Small intestine (tissue), 7 donors: Measurements from ENCODE around the gene DNAAF3. TPM values are rescaled to one million over a fixed set of nuclear protein-coding genes. Genes with fewer than 3 reads are reported as not detected.

Experiments used
- DNase-seq, 2 donors: peaks; one replicate each; pipeline versions ENCODE4 v3.0.0 to v3.0.0-alpha.2; 2013
- FAIRE-seq: peaks from 2 replicates; lab custom pipeline; 2012; peaks lifted over from hg19 to GRCh38; lab: Jason Lieb, UNC
- H3K27ac ChIP-seq, 3 donors: one replicate each; pipeline ENCODE4 v1.5.1; 2013; ENCODE audit warnings: low read length in 2 of 3, mild to moderate bottlenecking in 2 of 3, control low read depth in 1 of 3, inconsistent platforms in 1 of 3, low read depth in 1 of 3, moderate library complexity in 1 of 3
- H3K27me3 ChIP-seq, 3 donors: one replicate each; pipeline ENCODE4 v1.6.1; 2013; ENCODE audit warnings: low read length in 3 of 3, inconsistent platforms in 1 of 3; ENCODE audit not compliant: control insufficient read depth in 3 of 3, insufficient read depth in 3 of 3
- H3K36me3 ChIP-seq, 3 donors: one replicate each; pipeline ENCODE4 v1.6.1; 2013; ENCODE audit warnings: low read length in 3 of 3, inconsistent platforms in 1 of 3, low read depth in 1 of 3, mild to moderate bottlenecking in 1 of 3, moderate library complexity in 1 of 3; ENCODE audit not compliant: control insufficient read depth in 3 of 3, insufficient read depth in 2 of 3
- H3K4me1 ChIP-seq, 3 donors: one replicate each; pipeline ENCODE4 v1.6.1; 2013; ENCODE audit warnings: low read length in 2 of 3, inconsistent platforms in 1 of 3, low read depth in 1 of 3, mild to moderate bottlenecking in 1 of 3, moderate library complexity in 1 of 3; ENCODE audit not compliant: control insufficient read depth in 3 of 3, insufficient read depth in 2 of 3
- H3K4me3 ChIP-seq, 3 donors: one replicate each; pipeline ENCODE4 v1.5.1; 2013; ENCODE audit warnings: low read length in 3 of 3, control low read depth in 1 of 3, inconsistent platforms in 1 of 3, low read depth in 1 of 3, mild to moderate bottlenecking in 1 of 3, moderate library complexity in 1 of 3
- H3K9me3 ChIP-seq, 2 donors: one replicate each; pipeline ENCODE4 v1.6.1; 2013; ENCODE audit warnings: low read depth in 1 of 2, low read length in 1 of 2; ENCODE audit not compliant: control insufficient read depth in 2 of 2, insufficient read depth in 1 of 2
- WGBS, 3 donors: extraction: QIAGEN DNeasy Blood & Tissue Kit; methylation state at CpG; one replicate each; pipeline ENCODE4 v1.1.7; 2013; 5-methylcytosine and 5-hydroxymethylcytosine counted together
- polyA plus RNA-seq, 4 donors: library from polyadenylated mRNA; stranded (reverse) in 3 of 4; unstranded in 1 of 4; fragments of 200-250 nt in 3 of 4; fragments of 120-200 nt in 1 of 4; gene quantifications; one replicate each; pipeline versions ENCODE4 v1.2.1 to v1.2.3, GENCODE V29; 2013
- donor health status: healthy with polysubstance abuse.
- donor health status: control.
- donor health status: control.
- donor health status: Bipolar disorder and iron deficiency.
- donor health status: healthy.

The DNAAF3 gene
- polyA plus RNA-seq, 4 donors, result 0.62 to 0.64 TPM; not detected in 2

DNA sequence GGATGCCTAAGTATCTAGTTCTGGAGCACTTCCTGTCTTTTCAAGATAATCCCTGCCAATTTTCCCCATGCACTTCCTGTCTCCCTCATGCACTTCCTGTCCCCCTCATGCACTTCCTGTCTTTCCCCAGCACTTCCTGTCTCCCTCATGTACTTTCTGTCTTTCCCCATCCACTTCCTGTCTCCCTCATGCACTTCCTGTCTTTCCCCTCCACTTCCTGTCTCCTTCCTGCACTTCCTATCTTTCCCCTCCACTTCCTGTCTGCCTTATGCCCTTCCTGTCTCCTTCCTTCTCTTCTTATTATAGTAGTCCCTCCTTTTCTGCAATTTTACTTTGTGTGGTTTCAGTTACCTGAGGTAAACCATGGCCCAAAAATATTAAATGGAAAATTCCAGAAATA is 14.4 kb downstream of the DNAAF3 start:
- no peak for FAIRE-seq
- Histone ChIP-seq H3K4me3 (no peak overlapping the region), H3K4me1 (peaks cover 0 to 6% (median 0%) of the 10 kb centered on the region in 3 donors), H3K27me3 (peaks cover 0 to 43% (median 17%) of the 10 kb centered on the region in 3 donors), H3K27ac (no peak overlapping the region), H3K36me3 (no peaks in the 10 kb centered on the region), H3K9me3 (peaks cover 0 to 5% of the 10 kb centered on the region in 2 donors)
- no peak for DNase-seq

DNA sequence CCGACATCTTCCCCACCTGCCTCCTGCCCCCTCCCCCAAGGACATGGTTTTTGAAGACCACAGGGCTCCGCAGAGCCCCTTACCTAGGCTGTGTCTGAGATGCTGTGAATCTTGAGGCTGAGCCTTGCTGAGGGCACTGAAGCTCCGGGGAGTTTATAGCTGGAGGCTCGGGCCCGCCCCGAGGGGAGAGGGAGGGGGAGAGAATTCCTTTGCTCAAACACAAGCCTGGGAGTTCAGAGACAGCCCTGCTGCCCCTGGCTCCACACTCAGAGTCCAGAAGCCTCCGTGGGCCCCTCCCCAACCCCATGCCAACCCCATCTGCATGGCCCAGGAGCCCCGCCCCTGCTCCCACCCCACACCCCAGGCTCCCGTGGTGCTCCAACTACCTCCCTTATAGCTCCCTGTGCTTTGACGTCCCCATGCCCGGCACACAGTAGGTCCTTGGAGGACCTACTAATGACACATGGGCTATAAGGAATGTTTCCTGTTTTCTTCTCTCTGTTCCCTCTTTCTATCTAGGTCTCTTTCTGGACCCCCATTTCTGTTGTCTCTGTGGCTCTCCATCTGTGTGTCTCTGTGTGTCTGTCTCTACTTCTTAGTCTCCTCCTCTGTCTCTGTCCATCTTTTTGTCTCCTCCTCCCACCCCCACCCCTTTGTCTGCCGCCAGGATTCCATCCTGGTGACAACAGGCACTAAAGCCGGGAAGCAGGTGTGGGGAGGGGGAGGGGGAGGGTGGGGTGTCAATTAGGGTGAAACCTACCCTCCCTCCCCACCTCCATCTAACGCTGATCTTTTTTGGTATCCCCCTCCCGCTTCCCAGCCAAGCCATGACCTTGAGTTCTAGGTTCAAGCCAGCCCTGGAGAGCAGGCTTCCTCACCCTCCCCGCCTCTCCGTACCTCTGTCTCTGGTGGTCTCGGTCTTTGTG is 17.1 kb downstream of the DNAAF3 start, which contains the start of gene TNNT1:
Gene TNNT1, minus strand, starts transcription at position 129 of the 926 bp plus-strand sequence. CDS start 2,049 bp downstream, outside the sequence.
- no peak for FAIRE-seq
- H3K36me3 ChIP-seq, result no peaks in the 10 kb centered on the region
- no peak within 1 kb of the TSS for H3K4me3 ChIP-seq
- WGBS, 3 donors, result 11 to 17% (median 17%) methylated on average over 17 to 18 of the region's 18 CpGs
- H3K27ac ChIP-seq, result no peak within 1 kb of the TSS
- H3K4me1 ChIP-seq, result no peaks in the 10 kb centered on the region
- peaks cover 0 to 5% of the 10 kb centered on the region in 2 donors for H3K9me3 ChIP-seq
- DNase-seq, result no peak
- H3K27me3 ChIP-seq, result peaks cover 0 to 54% (median 26%) of the 10 kb centered on the region in 3 donors

DNA sequence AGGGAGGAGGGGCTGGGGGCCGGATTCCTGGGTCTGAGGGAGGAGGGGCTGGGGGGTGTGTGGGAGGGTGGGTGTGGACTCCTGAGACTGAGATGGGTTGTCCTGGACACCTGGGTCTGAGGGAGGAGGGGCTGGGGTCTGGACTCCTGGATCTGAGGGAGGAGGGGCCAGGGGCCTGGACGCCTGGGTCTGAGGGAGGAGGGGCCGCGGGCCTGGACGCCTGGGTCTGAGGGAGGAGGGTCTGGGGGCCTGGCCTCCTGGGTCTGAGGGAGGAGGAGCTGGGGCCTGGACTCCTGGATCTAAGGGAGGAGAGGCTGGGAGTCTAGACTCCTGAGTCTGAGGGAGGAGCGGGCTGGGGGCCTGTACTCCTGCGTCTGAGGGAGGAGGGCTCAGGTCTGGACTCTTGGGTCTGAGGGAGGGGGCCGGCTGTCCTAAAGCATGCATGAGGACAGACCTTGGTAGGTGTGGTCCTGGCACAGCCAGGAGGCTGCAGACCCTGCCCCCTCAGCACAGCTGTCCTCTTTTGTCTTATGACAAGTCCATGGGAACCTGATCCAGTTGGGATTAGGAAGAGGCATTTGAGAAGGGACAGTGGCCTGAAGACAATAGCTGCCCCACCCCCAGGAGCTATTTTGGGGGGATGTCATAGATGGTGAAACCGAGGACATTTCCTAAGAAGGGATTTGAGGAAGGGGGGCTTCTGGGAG is 18.7 kb downstream of the DNAAF3 start:
- Histone ChIP-seq H3K4me1 (no peaks in the 10 kb centered on the region), H3K9me3 (peaks cover 0 to 5% of the 10 kb centered on the region in 2 donors), H3K4me3 (no peak overlapping the region), H3K27ac (no peak overlapping the region), H3K27me3 (peaks cover 0 to 63% (median 31%) of the 10 kb centered on the region in 3 donors), H3K36me3 (no peaks in the 10 kb centered on the region)
- FAIRE-seq (no peak), DNase-seq (no peak)
- WGBS, 3 donors, result 16 to 42% (median 22%) methylated on average over 7 to 9 of the region's 9 CpGs

DNA sequence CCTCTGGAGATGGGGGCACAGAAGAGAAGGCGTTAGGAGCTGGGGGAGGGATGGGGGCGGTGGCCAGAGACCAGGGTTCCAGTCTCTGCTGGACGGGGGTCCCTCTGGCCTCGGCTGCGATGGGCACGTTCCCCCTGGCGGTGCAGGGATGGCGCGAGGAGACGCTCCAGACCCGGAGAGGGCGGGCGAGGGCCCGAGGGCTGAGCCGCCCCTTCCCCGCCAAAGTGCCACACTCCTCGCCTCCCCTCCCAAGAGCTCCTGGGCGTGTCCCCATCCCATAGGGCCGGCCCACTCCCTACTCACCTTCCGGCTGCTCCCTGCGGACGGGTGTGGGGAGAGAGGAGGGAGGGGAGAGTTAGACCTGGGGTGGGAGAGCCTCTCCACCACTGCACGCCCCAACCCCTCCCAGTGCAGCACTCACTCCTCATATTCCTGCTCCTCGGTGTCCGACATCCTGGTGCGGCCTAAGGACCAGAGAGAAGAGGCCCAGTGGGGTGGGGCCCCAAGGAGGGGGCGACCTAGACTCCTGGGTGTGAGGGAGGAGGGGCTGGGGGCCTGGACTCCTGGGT is 19.6 kb downstream of the DNAAF3 start:
- H3K9me3 ChIP-seq, result peaks cover 0 to 3% of the 10 kb centered on the region in 2 donors
- 2 to 6% (median 2%) methylated on average over 20 to 27 of the region's 27 CpGs for WGBS, 3 donors
- no peaks in the 10 kb centered on the region for H3K4me1 ChIP-seq
- peaks cover 0 to 65% (median 33%) of the 10 kb centered on the region in 3 donors for H3K27me3 ChIP-seq
- no peak overlapping the region for H3K27ac ChIP-seq
- no peaks in the 10 kb centered on the region for H3K36me3 ChIP-seq
- DNase-seq, result no peak
- no peak for FAIRE-seq
- no peak overlapping the region for H3K4me3 ChIP-seq

DNA sequence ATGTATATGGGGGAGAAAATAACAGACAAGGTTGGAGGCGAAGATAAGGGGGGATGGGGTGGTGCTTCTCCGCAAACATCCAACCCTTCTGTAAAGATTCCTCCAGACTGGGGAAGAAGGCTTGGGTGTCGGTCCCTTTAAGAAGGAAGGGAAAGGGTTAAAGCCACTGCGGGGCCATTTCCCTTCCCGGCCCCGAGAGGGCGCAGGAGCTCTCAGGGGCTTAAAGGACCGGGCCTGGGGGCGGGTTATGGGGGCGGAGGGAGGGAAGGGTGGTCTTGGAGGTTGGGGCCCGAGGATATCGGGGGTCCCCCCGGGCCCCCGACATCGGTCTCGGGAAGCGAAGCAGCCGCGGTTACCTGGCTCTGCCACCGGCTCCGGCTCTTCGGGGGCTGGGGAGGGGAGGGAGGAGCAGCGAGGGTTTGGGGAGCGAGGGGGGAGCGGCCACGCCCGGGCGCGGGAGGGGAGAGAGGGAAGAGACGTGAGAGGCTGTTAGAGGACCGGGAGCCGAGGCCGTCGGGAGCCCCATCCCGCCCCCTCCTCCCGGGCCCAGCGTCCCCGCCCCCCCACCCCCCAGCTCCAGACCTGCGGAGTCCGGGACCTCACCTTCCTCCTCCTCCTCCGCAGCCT is 20.2 kb downstream of the DNAAF3 start:
- H3K27ac ChIP-seq, result no peak overlapping the region
- H3K4me3 ChIP-seq, result no peak overlapping the region
- no peak for DNase-seq
- H3K27me3 ChIP-seq, result peaks cover 0 to 65% (median 35%) of the 10 kb centered on the region in 3 donors
- H3K36me3 ChIP-seq, result no peaks in the 10 kb centered on the region
- no peak for FAIRE-seq
- H3K9me3 ChIP-seq, result no peaks in the 10 kb centered on the region
- H3K4me1 ChIP-seq, result no peaks in the 10 kb centered on the region
- WGBS, 3 donors, result 1 to 3% (median 2%) methylated on average over 15 to 41 of the region's 41 CpGs

- Histone ChIP-seq H3K36me3 (no peaks in the 10 kb centered on the region), H3K4me1 (no peaks in the 10 kb centered on the region), H3K4me3 (no peak overlapping the region), H3K27ac (no peak overlapping the region), H3K27me3 (peaks cover 0 to 60% (median 35%) of the 10 kb centered on the region in 3 donors), H3K9me3 (no peaks in the 10 kb centered on the region)
- WGBS, 3 donors, result 14 to 26% (median 24%) methylated on average over 3 of the region's 3 CpGs
- DNase-seq (no peak), FAIRE-seq (no peak)
Observed at GRCh38 chr19:55145232-55145631, 21.2 kb downstream of the DNAAF3 start.

- no peak for DNase-seq
- Histone ChIP-seq H3K36me3 (no peaks in the 10 kb centered on the region), H3K9me3 (no peaks in the 10 kb centered on the region), H3K27ac (no peak overlapping the region), H3K4me1 (no peaks in the 10 kb centered on the region), H3K27me3 (peaks cover 0 to 34% (median 19%) of the 10 kb centered on the region in 3 donors), H3K4me3 (no peak overlapping the region)
- WGBS, 3 donors, result 26 to 35% (median 28%) methylated on average over 20 to 21 of the region's 21 CpGs
- FAIRE-seq, result no peak
Observed at GRCh38 chr19:55141696-55142095, 24.7 kb downstream of the DNAAF3 start.

- no peaks in the 10 kb centered on the region for H3K36me3 ChIP-seq
- DNase-seq, result no peak
- H3K27me3 ChIP-seq, result peaks cover 0 to 5% (median 4%) of the 10 kb centered on the region in 3 donors
- H3K27ac ChIP-seq, result no peak overlapping the region
- H3K9me3 ChIP-seq, result no peaks in the 10 kb centered on the region
- FAIRE-seq, result no peak
- H3K4me1 ChIP-seq, result no peaks in the 10 kb centered on the region
- WGBS, 3 donors, result 37 to 43% (median 41%) methylated on average over 7 to 9 of the region's 9 CpGs
- no peak overlapping the region for H3K4me3 ChIP-seq
Observed at GRCh38 chr19:55137915-55138314, 28.5 kb downstream of the DNAAF3 start.
